K562 (cell line): ENCODE results near the gene SLC49A3. TPM values are rescaled to one million over a fixed set of nuclear protein-coding genes. Genes with fewer than 3 reads are reported as not detected.
A peak's percentile ranks its signal among the peaks of the same experiment; 100 is the strongest.

Experiments used
- CBX5 ChIP-seq: IDR thresholded peaks from 2 replicates; pipeline ENCODE4 v1.6.1; 2014; ENCODE audit warnings: low read depth, borderline replicate concordance
- DDX20 ChIP-seq: fragments of 450-650 bp; IDR thresholded peaks from 2 replicates; pipeline ENCODE4 v1.6.1; 2016; ENCODE audit warnings: missing genetic modification characterization, low read depth, mild to moderate bottlenecking, missing compliant biosample characterization, moderate library complexity
- POLR2A ChIP-seq: fragments of 450-650 bp; conservative IDR thresholded peaks from 2 replicates; pipeline ENCODE4 v1.6.1; 2016
- PPARD ChIP-seq: fragments of 250-450 bp; sonication (Bioruptor Pico); IDR thresholded peaks from 2 replicates; pipeline ENCODE4 v1.8.0; 2022; ENCODE audit warnings: inconsistent platforms, mild to moderate bottlenecking, moderate library complexity
- RBM25 ChIP-seq: fragments of 200-400 bp; formaldehyde crosslinking; IDR thresholded peaks from 2 replicates; pipeline ENCODE4 v1.6.1; 2018; ENCODE audit warnings: low read length, low read depth, moderate library complexity; ENCODE audit not compliant: severe bottlenecking
- RREB1 ChIP-seq: fragments of 250-450 bp; sonication (Bioruptor Pico); IDR thresholded peaks from 2 replicates; pipeline ENCODE4 v1.4.0; 2020
- SRSF1 ChIP-seq: fragments of 200-400 bp; formaldehyde crosslinking; IDR thresholded peaks from 2 replicates; pipeline ENCODE4 v1.6.1; 2017; ENCODE audit warnings: mild to moderate bottlenecking, low read depth, low read length, moderate library complexity
- ZNF124 ChIP-seq: sonication (generic); formaldehyde crosslinking; IDR thresholded peaks from 2 replicates; pipeline ENCODE4 v1.8.1; 2022; ENCODE audit warnings: missing genetic modification reagents
- ZNF134 ChIP-seq: fragments of 250-450 bp; sonication (Bioruptor Pico); conservative IDR thresholded peaks from 2 replicates; pipeline ENCODE4 v1.4.0; 2020
- ZNF395 ChIP-seq: fragments of 200-800 bp; sonication (Bioruptor generic); IDR thresholded peaks from 2 replicates; pipeline ENCODE4 v1.6.1; 2017; ENCODE audit warnings: missing genetic modification characterization, missing compliant biosample characterization
- ZNF76 ChIP-seq: fragments of 250-450 bp; sonication (Bioruptor Pico); IDR thresholded peaks from 2 replicates; pipeline ENCODE4 v1.4.0; 2020; ENCODE audit warnings: mild to moderate bottlenecking, moderate library complexity, borderline replicate concordance
- polyA plus RNA-seq, 8 experiments: library from polyadenylated mRNA; depleted of rRNA in 4 of 8; stranded (reverse) in 5 of 8; unstranded in 3 of 8; fragments of >200 nt; fragmentation: Nextera tagmentation in 2 of 8; fragmentation: Illumina TruSeq in 1 of 8; extraction: Ambion mirVana in 2 of 8; extraction: Trizol in 1 of 8; gene quantifications; 2 replicates each; pipeline versions ENCODE4 v1.2.1 to v1.2.3, GENCODE V29; 2011 to 2014; ENCODE audit warnings: inconsistent platforms in 1 of 8, missing spikeins in 1 of 8
- total RNA-seq, 7 experiments: library from RNA; depleted of rRNA in 6 of 7; stranded (reverse); fragments of >200 nt in 6 of 7; fragmentation: Illumina TruSeq in 2 of 7; extraction: Trizol in 2 of 7; gene quantifications; 2 replicates each; pipeline versions ENCODE4 v1.2.1 to v1.2.3, GENCODE V29; 2011 to 2021; ENCODE audit warnings: low replicate concordance in 1 of 7
- TF ChIP-seq, protein P1 (sequence below): fragments of 450-650 bp; IDR thresholded peaks from 2 replicates; pipeline ENCODE4 v1.6.1; 2016
- TF ChIP-seq, protein P2 (sequence below): sonication (generic); formaldehyde crosslinking; IDR thresholded peaks from 2 replicates; pipeline ENCODE4 v1.8.1; 2023; ENCODE audit warnings: mild to moderate bottlenecking, missing genetic modification reagents
- TF ChIP-seq, protein P3 (sequence below): fragments of 450-650 bp; IDR thresholded peaks from 2 replicates; pipeline ENCODE4 v1.6.1; 2017; ENCODE audit warnings: antibody characterized with exemption

The SLC49A3 gene
- total and polyA plus RNA-seq, 9 of the 15 experiments (the other 6 are each of a cell fraction or from before 2014, with no cell fraction given) = 0.24 to 0.41 TPM; not detected in 7

DNA sequence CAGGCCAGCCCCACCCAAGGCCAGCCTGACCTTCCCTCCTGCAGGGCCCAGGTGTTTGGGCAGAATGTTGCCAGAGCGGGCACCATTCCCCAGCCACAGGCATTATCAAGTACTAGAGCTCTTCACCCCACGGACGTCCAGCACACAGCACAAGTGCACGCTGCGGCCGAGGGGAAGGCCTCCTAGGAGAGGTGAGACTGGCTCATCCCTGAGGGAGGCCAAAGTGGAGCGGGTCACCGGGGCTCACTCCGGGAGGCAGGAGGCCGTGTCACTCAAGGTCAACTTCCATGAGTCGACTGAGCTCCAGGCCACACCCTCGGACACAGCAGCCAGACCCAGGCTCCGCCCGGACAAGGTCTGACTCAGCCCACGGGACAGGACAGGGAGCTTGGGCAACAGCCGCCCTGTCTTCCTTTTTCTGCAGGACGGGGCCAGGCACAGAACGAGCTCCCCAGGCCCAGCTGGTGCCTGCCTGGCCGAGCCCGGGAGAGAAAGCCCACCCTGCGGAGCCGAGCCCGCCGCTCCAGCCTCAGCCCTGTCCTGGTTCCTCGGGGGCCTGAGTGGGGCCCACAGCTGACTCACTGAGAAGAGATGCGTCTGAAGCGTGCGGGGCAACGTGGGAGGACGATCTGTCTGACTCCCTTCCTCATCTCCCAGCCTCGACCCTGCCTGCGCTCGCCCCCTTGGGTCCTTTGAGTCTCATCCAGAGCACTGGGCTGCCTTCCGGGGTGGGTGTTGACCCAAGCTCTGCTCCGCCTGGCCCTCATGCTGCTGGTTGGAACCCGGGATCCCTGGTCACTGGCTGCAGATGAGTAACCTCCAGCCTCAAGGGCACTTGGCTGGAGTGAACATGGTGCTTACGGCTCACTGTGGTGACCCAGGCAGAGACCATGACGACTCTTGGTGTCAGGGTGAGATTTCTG is 1.6 kb downstream of the SLC49A3 start (continued):
- TF ChIP-seq ZNF76 (no peak), ZNF395 (CRISPR knock-in tag) (0 out of 2 replicates have a peak, but pooled peaks have one; percentile 57), RREB1 (CRISPR knock-in tag) (0 out of 2 replicates have a peak, but pooled peaks have one; percentile 49), CBX5 (no peak), POLR2A (peak; percentile 79), ZNF124 (CRISPR knock-in tag) (no peak), DDX20 (no peak), PPARD (CRISPR knock-in tag) (no peak), RBM25 (no peak), ZNF134 (CRISPR knock-in tag) (no peak), SRSF1 (no peak)
- TF ChIP-seq, protein P1, sequence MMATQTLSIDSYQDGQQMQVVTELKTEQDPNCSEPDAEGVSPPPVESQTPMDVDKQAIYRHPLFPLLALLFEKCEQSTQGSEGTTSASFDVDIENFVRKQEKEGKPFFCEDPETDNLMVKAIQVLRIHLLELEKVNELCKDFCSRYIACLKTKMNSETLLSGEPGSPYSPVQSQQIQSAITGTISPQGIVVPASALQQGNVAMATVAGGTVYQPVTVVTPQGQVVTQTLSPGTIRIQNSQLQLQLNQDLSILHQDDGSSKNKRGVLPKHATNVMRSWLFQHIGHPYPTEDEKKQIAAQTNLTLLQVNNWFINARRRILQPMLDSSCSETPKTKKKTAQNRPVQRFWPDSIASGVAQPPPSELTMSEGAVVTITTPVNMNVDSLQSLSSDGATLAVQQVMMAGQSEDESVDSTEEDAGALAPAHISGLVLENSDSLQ = peak; percentile 98
- TF ChIP-seq, protein P2, sequence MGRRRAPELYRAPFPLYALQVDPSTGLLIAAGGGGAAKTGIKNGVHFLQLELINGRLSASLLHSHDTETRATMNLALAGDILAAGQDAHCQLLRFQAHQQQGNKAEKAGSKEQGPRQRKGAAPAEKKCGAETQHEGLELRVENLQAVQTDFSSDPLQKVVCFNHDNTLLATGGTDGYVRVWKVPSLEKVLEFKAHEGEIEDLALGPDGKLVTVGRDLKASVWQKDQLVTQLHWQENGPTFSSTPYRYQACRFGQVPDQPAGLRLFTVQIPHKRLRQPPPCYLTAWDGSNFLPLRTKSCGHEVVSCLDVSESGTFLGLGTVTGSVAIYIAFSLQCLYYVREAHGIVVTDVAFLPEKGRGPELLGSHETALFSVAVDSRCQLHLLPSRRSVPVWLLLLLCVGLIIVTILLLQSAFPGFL (CRISPR knock-in tag) = no peak
- TF ChIP-seq, protein P3, sequence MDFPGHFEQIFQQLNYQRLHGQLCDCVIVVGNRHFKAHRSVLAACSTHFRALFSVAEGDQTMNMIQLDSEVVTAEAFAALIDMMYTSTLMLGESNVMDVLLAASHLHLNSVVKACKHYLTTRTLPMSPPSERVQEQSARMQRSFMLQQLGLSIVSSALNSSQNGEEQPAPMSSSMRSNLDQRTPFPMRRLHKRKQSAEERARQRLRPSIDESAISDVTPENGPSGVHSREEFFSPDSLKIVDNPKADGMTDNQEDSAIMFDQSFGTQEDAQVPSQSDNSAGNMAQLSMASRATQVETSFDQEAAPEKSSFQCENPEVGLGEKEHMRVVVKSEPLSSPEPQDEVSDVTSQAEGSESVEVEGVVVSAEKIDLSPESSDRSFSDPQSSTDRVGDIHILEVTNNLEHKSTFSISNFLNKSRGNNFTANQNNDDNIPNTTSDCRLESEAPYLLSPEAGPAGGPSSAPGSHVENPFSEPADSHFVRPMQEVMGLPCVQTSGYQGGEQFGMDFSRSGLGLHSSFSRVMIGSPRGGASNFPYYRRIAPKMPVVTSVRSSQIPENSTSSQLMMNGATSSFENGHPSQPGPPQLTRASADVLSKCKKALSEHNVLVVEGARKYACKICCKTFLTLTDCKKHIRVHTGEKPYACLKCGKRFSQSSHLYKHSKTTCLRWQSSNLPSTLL = no peak
